Calu3 (cell line): ENCODE measurements around the gene DLST. TPM values are rescaled to one million over a fixed set of nuclear protein-coding genes. Genes with fewer than 3 reads are reported as not detected.

Source experiments
- BruUV-seq: library from RNA; stranded (reverse); fragments of 400-500 nt; replicated peaks from 2 replicates; lab custom pipeline; 2021; lab: Mats Ljungman, UMichigan
- CTCF ChIA-PET: fragments of 300-600 bp; sonication (Branson Sonifier 250); formaldehyde crosslinking; loops from one replicate; lab custom pipeline; 2022; ENCODE audit warnings: antibody characterized with exemption; lab: Charles Lee
- DNase-seq: peaks from one replicate; pipeline ENCODE4 v3.0.0; 2022
- H3K27ac Mint-ChIP-seq: one replicate; pipeline ENCODE4 v1.8.0; 2022; ENCODE audit warnings: mixed read lengths; ENCODE audit not compliant: unreplicated experiment
- H3K27me3 Mint-ChIP-seq: one replicate; pipeline ENCODE4 v1.8.0; 2022; ENCODE audit warnings: mixed read lengths; ENCODE audit not compliant: unreplicated experiment
- H3K36me3 Mint-ChIP-seq: one replicate; pipeline ENCODE4 v1.8.0; 2022; ENCODE audit warnings: mild to moderate bottlenecking, moderate library complexity, mixed read lengths; ENCODE audit not compliant: insufficient read depth, unreplicated experiment
- H3K4me1 Mint-ChIP-seq: one replicate; pipeline ENCODE4 v1.8.0; 2022; ENCODE audit warnings: mild to moderate bottlenecking, low read depth, mixed read lengths; ENCODE audit not compliant: unreplicated experiment
- H3K4me3 Mint-ChIP-seq: one replicate; pipeline ENCODE4 v1.8.0; 2022; ENCODE audit warnings: mild to moderate bottlenecking, low read depth, moderate library complexity, mixed read lengths; ENCODE audit not compliant: unreplicated experiment
- H3K9me3 Mint-ChIP-seq: one replicate; pipeline ENCODE4 v1.8.0; 2022; ENCODE audit warnings: low read depth, mixed read lengths; ENCODE audit not compliant: unreplicated experiment
- CTCF ChIP-seq: fragments of 200-600 bp; IDR thresholded peaks from one replicate; pipeline ENCODE4 v1.8.0; 2022; ENCODE audit warnings: antibody characterized with exemption; ENCODE audit not compliant: unreplicated experiment
- intact Hi-C: fragments of 100-400 bp; cut with micrococcal nuclease; formaldehyde crosslinking; loops from one replicate; pipeline ENCODE4 v1.10.0; 2022; ENCODE audit not compliant: unreplicated experiment
- total RNA-seq: library from RNA; stranded (reverse); gene quantifications from 2 replicates; pipeline ENCODE4 v1.2.3, GENCODE V29; 2022

Gene DLST
- total RNA-seq, 1 experiment from 2014 or later: 84.2 TPM

- Mint-ChIP-seq H3K27ac (no peak overlapping the region), H3K9me3 (no peaks in the 10 kb centered on the region), H3K27me3 (peaks cover 17% of the 10 kb centered on the region), H3K36me3 (no peaks in the 10 kb centered on the region), H3K4me1 (no peaks in the 10 kb centered on the region), H3K4me3 (no peak overlapping the region)
- no peak for TF ChIP-seq CTCF
- CTCF ChIA-PET: interaction anchor here (0.6 to 1.3 kb wide), 4 partner anchors 10 to 234 kb away, joined by 3 to 11 read pairs (median 3); no protein-coding TSS in a partner anchor
- no peak for DNase-seq
- intact Hi-C loops: loop anchor here (1.0 to 2.0 kb wide), 2 partner anchors 45 to 227 kb away; no protein-coding TSS in a partner anchor
- BruUV-seq: no TSS peak
These were observed 20.0 kb upstream of the DLST start for GRCh38 chr14:74861734-74862090.

- no peak for TF ChIP-seq CTCF
- BruUV-seq: no TSS peak
- no peak for DNase-seq
- CTCF ChIA-PET: no interaction called here
- Mint-ChIP-seq H3K36me3 (no peaks in the 10 kb centered on the region), H3K9me3 (no peaks in the 10 kb centered on the region), H3K27ac (no peak overlapping the region), H3K4me3 (no peak overlapping the region), H3K4me1 (no peaks in the 10 kb centered on the region), H3K27me3 (peaks cover 30% of the 10 kb centered on the region)
- intact Hi-C loops: no loop called here
These were observed 18.4 kb upstream of the DLST start for GRCh38 chr14:74863274-74863673.

- no peak overlapping the region for H3K27ac Mint-ChIP-seq
- no peak overlapping the region for H3K4me3 Mint-ChIP-seq
- no peak for TF ChIP-seq CTCF
- CTCF ChIA-PET: no interaction called here
- no peaks in the 10 kb centered on the region for H3K4me1 Mint-ChIP-seq
- peaks cover 30% of the 10 kb centered on the region for H3K27me3 Mint-ChIP-seq
- no peaks in the 10 kb centered on the region for H3K36me3 Mint-ChIP-seq
- no TSS peak for BruUV-seq
- intact Hi-C loops: no loop called here
- H3K9me3 Mint-ChIP-seq: no peaks in the 10 kb centered on the region
- DNase-seq: no peak
These were observed 17.5 kb upstream of the DLST start for GRCh38 chr14:74864198-74864597.

GRCh38 chr14:74865156-74865555, 16.6 kb upstream of the DLST start:
- no peak for DNase-seq
- Mint-ChIP-seq H3K27me3 (peaks cover 30% of the 10 kb centered on the region), H3K4me1 (no peaks in the 10 kb centered on the region), H3K27ac (no peak overlapping the region), H3K4me3 (no peak overlapping the region), H3K9me3 (no peaks in the 10 kb centered on the region), H3K36me3 (no peaks in the 10 kb centered on the region)
- TF ChIP-seq CTCF: no peak
- intact Hi-C loops: no loop called here
- no TSS peak for BruUV-seq
- CTCF ChIA-PET: no interaction called here
